Endothelial cell of umbilical vein (primary cell): ENCODE results near the gene SAP25. TPM values are rescaled to one million over a fixed set of nuclear protein-coding genes. Genes with fewer than 3 reads are reported as not detected.

Experiments
- BruUV-seq: library from RNA; stranded (reverse); fragments of 400-500 nt; replicated peaks from 2 replicates; lab custom pipeline; 2021; lab: Mats Ljungman, UMichigan
- CTCF ChIA-PET: fragments of 300-600, 350-600 bp; sonication (Branson Sonifier 250); formaldehyde crosslinking; loops from one replicate; lab custom pipeline; 2021; ENCODE audit warnings: antibody characterized with exemption, inconsistent platforms; lab: Charles Lee
- POLR2A ChIA-PET: fragments of 300-600, 350-600 bp; sonication (Branson Sonifier 250); formaldehyde crosslinking; loops from one replicate; lab custom pipeline; 2021; ENCODE audit warnings: antibody characterized with exemption, inconsistent platforms; lab: Charles Lee
- DNase-seq: peaks from one replicate; pipeline ENCODE4 v3.0.0-alpha.2; 2011; ENCODE audit warnings: low read depth, low spot score
- FAIRE-seq: peaks from 2 replicates; lab custom pipeline; 2011; peaks lifted over from hg19 to GRCh38; lab: Jason Lieb, UNC
- H2AFZ ChIP-seq: 2 replicates; pipeline ENCODE4 v1.6.0; 2012; ENCODE audit warnings: low read depth, low read length, control low read depth, inconsistent platforms
- H3K27ac ChIP-seq: 2 replicates; pipeline ENCODE4 v1.5.1; 2011; ENCODE audit warnings: low read depth, mild to moderate bottlenecking, control low read depth, low read length, moderate library complexity; ENCODE audit not compliant: insufficient read depth
- H3K27me3 ChIP-seq, 2 experiments: 2 replicates each; pipeline versions ENCODE4 v1.6.0 to v1.6.1; 2011; ENCODE audit warnings: low read length in 2 of 2, mixed read lengths in 1 of 2; ENCODE audit not compliant: control insufficient read depth in 2 of 2, insufficient read depth in 2 of 2
- H3K36me3 ChIP-seq, 2 experiments: 2 replicates in 1 of 2; 3 replicates in 1 of 2; pipeline ENCODE4 v1.5.1; 2011; ENCODE audit warnings: low read length in 2 of 2, mild to moderate bottlenecking in 1 of 2, moderate library complexity in 1 of 2; ENCODE audit not compliant: control insufficient read depth in 2 of 2, insufficient read depth in 2 of 2; ENCODE audit errors: extremely low read depth in 1 of 2
- H3K4me1 ChIP-seq: 3 replicates; pipeline ENCODE4 v1.5.1; 2011; ENCODE audit warnings: mild to moderate bottlenecking, low read length; ENCODE audit not compliant: control insufficient read depth, insufficient read depth; ENCODE audit errors: extremely low read depth
- H3K4me2 ChIP-seq: 2 replicates; pipeline ENCODE4 v1.6.1; 2011; ENCODE audit warnings: low read length, control low read depth, mixed read lengths; ENCODE audit not compliant: insufficient read depth
- H3K4me3 ChIP-seq, 3 experiments: fragments of 200-600 bp in 1 of 3; sonication (generic), shearing (Covaris generic) in 1 of 3; replicated peaks in 1 of 3; 2 replicates each; pipeline ENCODE4 v1.5.1; 2011 to 2016; ENCODE audit warnings: control low read depth in 3 of 3, low read length in 3 of 3, mild to moderate bottlenecking in 2 of 3, inconsistent platforms in 1 of 3, low read depth in 1 of 3, moderate library complexity in 1 of 3; ENCODE audit not compliant: insufficient read depth in 1 of 3
- H3K79me2 ChIP-seq: 2 replicates; pipeline ENCODE4 v1.6.0; 2012; ENCODE audit warnings: low read length, inconsistent platforms; ENCODE audit not compliant: control insufficient read depth, insufficient read depth
- H3K9ac ChIP-seq: replicated peaks from 2 replicates; pipeline ENCODE3; 2011; ENCODE audit warnings: low read length, control low read depth; ENCODE audit not compliant: insufficient read depth; ENCODE audit errors: extremely low read depth
- H3K9me1 ChIP-seq: replicated peaks from 3 replicates; pipeline ENCODE4 v1.6.0; 2011; ENCODE audit warnings: mild to moderate bottlenecking, low read length; ENCODE audit not compliant: control insufficient read depth, insufficient read depth; ENCODE audit errors: extremely low read depth
- H3K9me3 ChIP-seq: replicated peaks from 2 replicates; pipeline ENCODE4 v1.5.1; 2012; ENCODE audit warnings: low read length, inconsistent platforms; ENCODE audit not compliant: control insufficient read depth, insufficient read depth
- H4K20me1 ChIP-seq: replicated peaks from 2 replicates; pipeline ENCODE3; 2011; ENCODE audit warnings: mild to moderate bottlenecking, low read length; ENCODE audit not compliant: control insufficient read depth, insufficient read depth; ENCODE audit errors: extremely low read depth
- CTCF ChIP-seq, 2 donors: IDR thresholded peaks; 1 replicate in 1 of 2; 2 replicates in 1 of 2; pipeline ENCODE4 v1.5.1; 2011; ENCODE audit warnings: low read length in 2 of 2, mild to moderate bottlenecking in 2 of 2, moderate library complexity in 2 of 2, control low read depth in 1 of 2, inconsistent platforms in 1 of 2, low read depth in 1 of 2; ENCODE audit not compliant: insufficient read depth in 1 of 2; ENCODE audit errors: extremely low read depth in 1 of 2
- JUN ChIP-seq: IDR thresholded peaks from 2 replicates; pipeline ENCODE4 v1.6.1; 2011; ENCODE audit warnings: borderline replicate concordance, low read depth; ENCODE audit not compliant: insufficient read length, insufficient read depth
- POLR2A ChIP-seq: IDR thresholded peaks from 2 replicates; pipeline ENCODE4 v1.6.1; 2012; ENCODE audit warnings: low read depth, mild to moderate bottlenecking, control low read depth, low read length
- POLR2AphosphoS5 ChIP-seq: IDR thresholded peaks from 2 replicates; pipeline ENCODE4 v1.6.1; 2012; ENCODE audit warnings: low read depth, mild to moderate bottlenecking, control low read depth, low read length, moderate library complexity; ENCODE audit not compliant: insufficient read depth
- dilution Hi-C: fragments of 300-500 bp; cut with MboI; formaldehyde crosslinking; loops from one replicate; pipeline ENCODE4 v1.15.0; 2019; ENCODE audit warnings: low sequenced_read_pairs; ENCODE audit not compliant: extremely low pct_ligation_motif_present
- intact Hi-C: fragments of 100-400 bp; cut with micrococcal nuclease; formaldehyde crosslinking; loops from one replicate; pipeline ENCODE4 v1.10.0; 2022
- polyA plus RNA-seq, 4 experiments: library from polyadenylated mRNA; depleted of rRNA in 3 of 4; stranded (reverse) in 3 of 4; unstranded in 1 of 4; fragments of >200 nt; gene quantifications; 2 replicates each; pipeline versions ENCODE4 v1.2.1 to v1.2.3, GENCODE V29; 2011 to 2012; ENCODE audit warnings: missing spikeins in 1 of 4
- total RNA-seq: library from RNA; stranded (reverse); gene quantifications from 2 replicates; pipeline ENCODE4 v1.2.3, GENCODE V29; 2021

SAP25 gene
- total and polyA plus RNA-seq, 2 donors (not counting 3 experiments of a cell fraction or from before 2014, with no cell fraction given): 3.2 TPM

DNA sequence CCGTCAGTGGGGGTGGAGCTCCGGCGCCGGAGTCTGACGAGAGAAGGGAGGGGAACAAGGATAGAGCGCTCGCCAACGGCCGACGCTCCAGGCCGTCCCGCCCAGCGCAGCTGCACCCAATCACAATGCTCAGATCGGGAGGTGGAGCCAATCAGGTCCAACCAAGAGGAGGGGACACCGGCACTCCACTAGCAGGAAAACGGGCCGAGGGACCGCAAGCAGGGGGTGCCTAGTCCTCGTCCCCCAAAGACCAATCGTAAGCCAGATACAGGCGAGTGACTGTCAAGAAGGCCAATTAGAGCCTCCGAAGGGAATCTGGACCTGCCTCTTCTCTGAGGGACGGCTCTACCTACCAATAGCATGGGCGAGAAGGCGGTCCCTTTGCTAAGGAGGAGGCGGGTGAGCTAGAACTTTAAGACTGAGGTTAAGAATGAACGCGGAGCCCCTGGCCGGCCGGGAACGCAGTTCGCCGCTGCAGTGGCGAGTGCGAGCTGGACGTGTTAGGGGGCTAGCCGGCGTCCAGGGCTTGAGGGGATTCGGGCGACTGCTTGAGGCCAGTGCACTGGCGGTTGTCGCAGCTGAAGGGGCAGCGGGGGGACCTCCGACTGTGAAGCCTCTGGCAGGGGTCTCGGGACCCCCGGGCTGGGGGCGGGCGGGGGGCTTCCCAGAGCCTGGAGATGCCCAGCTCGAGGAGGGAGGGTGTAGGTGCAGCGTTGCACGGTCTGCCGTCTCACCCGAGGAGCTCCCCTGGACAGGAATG is 12.7 kb upstream of the SAP25 start, which contains the start of gene FBXO24:
FBXO24 (plus strand) TSS at position 63 of the 760 bp plus-strand sequence; CDS start at position 361, 298 bp downstream.
- Histone ChIP-seq H2AFZ (peak within 1 kb of the TSS; percentile 86), H3K4me3 (peak within 1 kb of the TSS; percentile 86 to 95 (median 93)), H3K36me3 (peaks cover 10 to 11% of the 10 kb centered on the region in 2 experiments), H3K4me2 (peak within 1 kb of the TSS; percentile 95), H3K27ac (peak within 1 kb of the TSS; percentile 65), H3K27me3 (peaks cover 0 to 4% of the 10 kb centered on the region in 2 experiments), H3K79me2 (peaks cover 29% of the 10 kb centered on the region), H3K9me1 (no peaks in the 10 kb centered on the region), H3K9ac (peak within 1 kb of the TSS; percentile 92), H3K4me1 (peaks cover 32% of the 10 kb centered on the region), H4K20me1 (no peaks in the 10 kb centered on the region), H3K9me3 (no peaks in the 10 kb centered on the region)
- POLR2A ChIA-PET: interaction anchor here (0.6 to 3.6 kb wide), 22 partner anchors 8 to 303 kb away, joined by 3 to 28 read pairs (median 5); partner anchors contain the start of genes GNB2, MOSPD3, PCOLCE and POP7
- intact Hi-C loops (loop anchor here (1.0 to 10.0 kb wide), 7 partner anchors 18 to 278 kb away; partner anchors contain the start of genes GIGYF1, GNB2, MOSPD3 and TRIP6), dilution Hi-C loops (no loop called here)
- CTCF ChIA-PET: interaction anchor here (0.7 to 2.7 kb wide), 19 partner anchors 16 to 179 kb away, joined by 3 to 13 read pairs (median 3); partner anchors contain the start of genes GNB2, MOSPD3, PCOLCE and POP7
- TF ChIP-seq POLR2A (peak; percentile 72), CTCF (IDR thresholded peaks at IDR 0.05; ENCODE audit: extremely low read depth in 1 of 2, insufficient read depth in 1 of 2, low read depth in 1 of 2, low read length in 2 of 2) (no peak), JUN (no peak), POLR2AphosphoS5 (peak; percentile 61)
- FAIRE-seq: peak; percentile 100
- no TSS peak for BruUV-seq
- DNase-seq: peak; percentile 100
